Measurements from ENCODE around the gene KRT33B. TPM values are rescaled to one million over a fixed set of nuclear protein-coding genes. Genes with fewer than 3 reads are reported as not detected.
A peak's percentile ranks its signal among the peaks of the same experiment; 100 is the strongest.

Gene KRT33B
- total and polyA plus RNA-seq, 4 donors = not detected

DNA sequence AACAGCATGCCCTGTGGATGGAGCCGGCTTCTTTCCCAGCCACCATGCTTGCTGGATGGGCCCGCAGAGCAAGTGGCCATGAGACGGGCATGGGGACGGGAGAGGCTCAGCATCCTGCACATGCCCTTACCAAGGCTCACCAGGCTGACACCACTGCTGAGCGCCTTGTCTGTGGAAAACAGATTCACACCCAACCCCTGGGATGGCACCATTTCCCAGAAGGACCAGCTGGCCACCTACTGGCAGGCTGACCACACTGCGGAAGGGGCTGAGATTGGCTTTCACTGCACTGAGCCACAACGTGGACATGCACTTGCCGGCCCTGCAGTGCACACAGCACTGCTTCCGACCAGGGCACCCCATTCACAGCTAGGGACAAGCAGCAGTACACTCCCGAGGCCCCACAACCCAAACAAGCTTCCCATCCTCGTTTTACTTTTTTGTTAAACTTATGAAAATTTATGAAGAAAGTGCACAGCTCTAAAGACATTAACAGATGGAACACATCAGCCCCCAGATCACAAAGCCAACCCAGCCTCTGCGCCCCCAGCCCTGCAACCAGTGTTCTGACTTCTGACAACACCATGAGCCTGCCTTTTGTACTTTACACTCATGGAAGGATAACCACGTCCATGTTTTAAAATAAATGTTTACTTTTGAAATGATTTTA is 40.2 kb downstream of the KRT33B start:
- DNase-seq (peak; percentile 76 to 91 (median 85)), ATAC-seq (ENCODE audit: insufficient read depth, low FRiP score) (no peak)
- Histone ChIP-seq H3K9ac (ENCODE audit: insufficient read depth in 1 of 2, low read length in 2 of 2) (no peak overlapping the region), H3K9me3 (ENCODE audit: control insufficient read depth in 4 of 4, insufficient read depth in 3 of 4, low read length in 3 of 4) (no peaks in the 10 kb centered on the region), H3K36me3 (ENCODE audit: control insufficient read depth in 4 of 4, insufficient read depth in 4 of 4, low read length in 4 of 4) (no peaks in the 10 kb centered on the region), H3K27ac (ENCODE audit: low read depth in 1 of 2, low read length in 1 of 2) (no peak overlapping the region), H3K27me3 (ENCODE audit: control insufficient read depth in 3 of 3, insufficient read depth in 3 of 3, low read length in 2 of 3) (no peaks in the 10 kb centered on the region), H3K4me1 (ENCODE audit: control insufficient read depth in 5 of 5, insufficient read depth in 5 of 5, low read length in 5 of 5) (peaks cover 0 to 15% (median 0%) of the 10 kb centered on the region in 5 donors), H3K4me3 (no peak overlapping the region)
- 53 to 62% methylated on average over 13 of the region's 13 CpGs for WGBS, 2 donors
- TF ChIP-seq, protein P1, sequence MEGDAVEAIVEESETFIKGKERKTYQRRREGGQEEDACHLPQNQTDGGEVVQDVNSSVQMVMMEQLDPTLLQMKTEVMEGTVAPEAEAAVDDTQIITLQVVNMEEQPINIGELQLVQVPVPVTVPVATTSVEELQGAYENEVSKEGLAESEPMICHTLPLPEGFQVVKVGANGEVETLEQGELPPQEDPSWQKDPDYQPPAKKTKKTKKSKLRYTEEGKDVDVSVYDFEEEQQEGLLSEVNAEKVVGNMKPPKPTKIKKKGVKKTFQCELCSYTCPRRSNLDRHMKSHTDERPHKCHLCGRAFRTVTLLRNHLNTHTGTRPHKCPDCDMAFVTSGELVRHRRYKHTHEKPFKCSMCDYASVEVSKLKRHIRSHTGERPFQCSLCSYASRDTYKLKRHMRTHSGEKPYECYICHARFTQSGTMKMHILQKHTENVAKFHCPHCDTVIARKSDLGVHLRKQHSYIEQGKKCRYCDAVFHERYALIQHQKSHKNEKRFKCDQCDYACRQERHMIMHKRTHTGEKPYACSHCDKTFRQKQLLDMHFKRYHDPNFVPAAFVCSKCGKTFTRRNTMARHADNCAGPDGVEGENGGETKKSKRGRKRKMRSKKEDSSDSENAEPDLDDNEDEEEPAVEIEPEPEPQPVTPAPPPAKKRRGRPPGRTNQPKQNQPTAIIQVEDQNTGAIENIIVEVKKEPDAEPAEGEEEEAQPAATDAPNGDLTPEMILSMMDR (IDR thresholded peaks at IDR 0.05; ENCODE audit: control extremely low read depth, extremely low read depth) = peak; percentile 48

- WGBS, 2 donors = 85 to 86% methylated on average over 7 of the region's 7 CpGs
- Histone ChIP-seq H3K27ac (ENCODE audit: low read depth in 1 of 2, low read length in 1 of 2) (no peak overlapping the region), H3K4me1 (ENCODE audit: control insufficient read depth in 5 of 5, insufficient read depth in 5 of 5, low read length in 5 of 5) (peaks cover 0 to 15% (median 0%) of the 10 kb centered on the region in 5 donors), H3K9ac (ENCODE audit: insufficient read depth in 1 of 2, low read length in 2 of 2) (no peak overlapping the region), H3K27me3 (ENCODE audit: control insufficient read depth in 3 of 3, insufficient read depth in 3 of 3, low read length in 2 of 3) (no peaks in the 10 kb centered on the region), H3K36me3 (ENCODE audit: control insufficient read depth in 4 of 4, insufficient read depth in 4 of 4, low read length in 4 of 4) (no peaks in the 10 kb centered on the region), H3K4me3 (no peak overlapping the region), H3K9me3 (ENCODE audit: control insufficient read depth in 4 of 4, insufficient read depth in 3 of 4, low read length in 3 of 4) (no peaks in the 10 kb centered on the region)
- DNase-seq (no peak), ATAC-seq (ENCODE audit: insufficient read depth, low FRiP score) (no peak)
- TF ChIP-seq, protein P1 (IDR thresholded peaks at IDR 0.05; ENCODE audit: control extremely low read depth, extremely low read depth) = no peak
Observed at GRCh38 chr17:41328207-41328606, 41.4 kb downstream of the KRT33B start.

DNA sequence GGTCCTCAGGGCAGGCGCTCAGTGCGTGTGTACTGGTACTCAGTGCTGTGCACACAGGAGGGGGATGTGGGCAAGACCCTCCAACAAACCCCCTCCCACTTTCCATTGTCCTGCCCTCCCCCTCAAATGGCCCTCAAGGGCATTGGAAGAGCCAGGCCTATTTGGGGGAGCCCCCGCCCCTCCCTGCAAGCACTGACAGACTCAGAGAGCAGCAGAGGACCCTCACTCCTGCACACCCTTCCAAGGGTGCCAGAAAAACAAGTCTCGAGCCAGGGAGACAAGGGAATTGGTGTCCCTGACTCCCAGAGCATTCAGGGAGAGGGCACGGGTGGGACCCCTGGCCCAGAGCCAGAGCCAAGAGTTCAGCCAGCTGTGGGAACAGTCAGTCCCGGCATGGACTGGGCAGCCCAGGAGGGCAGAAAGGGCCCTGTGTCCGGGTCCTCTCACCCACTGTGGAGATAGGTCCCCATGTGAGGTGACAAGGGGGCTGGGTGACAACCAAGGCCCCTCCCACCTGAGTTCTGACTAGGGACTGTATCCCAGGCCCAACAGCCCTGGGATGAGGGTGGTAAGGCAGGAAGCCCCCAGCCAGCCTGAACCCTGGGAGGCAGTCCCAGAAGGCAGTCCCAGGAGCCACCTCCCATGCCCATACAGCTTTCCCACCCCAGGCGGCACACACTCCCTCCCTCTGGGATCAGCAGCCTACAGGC is 42.0 kb downstream of the KRT33B start:
- Histone ChIP-seq H3K27me3 (ENCODE audit: control insufficient read depth in 3 of 3, insufficient read depth in 3 of 3, low read length in 2 of 3) (no peaks in the 10 kb centered on the region), H3K27ac (ENCODE audit: low read depth in 1 of 2, low read length in 1 of 2) (no peak overlapping the region), H3K4me1 (ENCODE audit: control insufficient read depth in 5 of 5, insufficient read depth in 5 of 5, low read length in 5 of 5) (peaks cover 0 to 15% (median 0%) of the 10 kb centered on the region in 5 donors), H3K36me3 (ENCODE audit: control insufficient read depth in 4 of 4, insufficient read depth in 4 of 4, low read length in 4 of 4) (no peaks in the 10 kb centered on the region), H3K9ac (ENCODE audit: insufficient read depth in 1 of 2, low read length in 2 of 2) (no peak overlapping the region), H3K9me3 (ENCODE audit: control insufficient read depth in 4 of 4, insufficient read depth in 3 of 4, low read length in 3 of 4) (no peaks in the 10 kb centered on the region), H3K4me3 (no peak overlapping the region)
- ATAC-seq (ENCODE audit: insufficient read depth, low FRiP score) (no peak), DNase-seq (no peak)
- 81 to 91% methylated on average over 8 of the region's 8 CpGs for WGBS, 2 donors
- TF ChIP-seq, protein P1 (IDR thresholded peaks at IDR 0.05; ENCODE audit: control extremely low read depth, extremely low read depth) = no peak

All from lung (tissue), 12 donors.